ENCODE results near the gene OR4D9. TPM values are rescaled to one million over a fixed set of nuclear protein-coding genes. Genes with fewer than 3 reads are reported as not detected.

The OR4D9 gene
- total RNA-seq, 1 experiment from 2014 or later = not detected

DNA sequence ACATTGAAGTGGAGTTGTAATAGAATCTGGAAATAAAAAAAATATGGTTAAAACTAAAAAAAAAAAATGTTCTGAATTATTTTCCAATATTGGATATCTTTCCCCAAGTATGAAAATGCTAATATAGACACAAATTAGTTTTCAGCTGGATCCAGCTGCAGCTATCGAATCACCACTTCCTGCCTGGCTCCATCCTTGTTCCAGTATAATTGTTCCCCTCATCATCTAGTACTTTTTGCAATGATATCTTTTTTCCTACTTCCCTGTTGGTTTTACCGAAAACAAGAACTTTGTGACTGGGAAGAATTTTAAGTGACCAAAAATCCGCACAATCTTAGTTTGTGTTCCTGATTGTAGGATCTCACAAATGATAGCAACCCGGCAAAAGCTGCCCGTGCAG, 9.4 kb downstream of the OR4D9 start:
- Histone ChIP-seq H3K36me3 (ENCODE audit: low read depth, low read length) (no peaks in the 10 kb centered on the region), H3K79me2 (ENCODE audit: low read length) (no peaks in the 10 kb centered on the region), H3F3A (ENCODE audit: low read length, unreplicated experiment) (no peaks in the 10 kb centered on the region), H3K27me3 (ENCODE audit: low read length) (peaks cover 58% of the 10 kb centered on the region), H3K9ac (ENCODE audit: low read length) (no peak overlapping the region), H3K27ac (ENCODE audit: low read length) (no peak overlapping the region), H3K9me2 (replicated peaks; ENCODE audit: low read length) (no peaks in the 10 kb centered on the region), H3K4me1 (ENCODE audit: insufficient read depth, low read length) (no peaks in the 10 kb centered on the region), H2AFZ (ENCODE audit: low read length) (no peak overlapping the region), H3K4me2 (ENCODE audit: low read length) (no peak overlapping the region), H3K4me3 (ENCODE audit: low read length) (no peak overlapping the region), H3K9me3 (ENCODE audit: low read length) (no peaks in the 10 kb centered on the region), H4K20me1 (ENCODE audit: low read length) (no peaks in the 10 kb centered on the region)
- ChIA-PET CTCF (no interaction called here), POLR2A (ENCODE audit: unreplicated experiment) (no interaction called here)
- ATAC-seq (no peak), DNase-seq (no peak)
- intact Hi-C loops (cut with micrococcal nuclease) = no loop called here
- BruUV-seq (replicated peaks) = no TSS peak
- TF ChIP-seq EZH2 (IDR thresholded peaks at IDR 0.05; ENCODE audit: low read length, unreplicated experiment) = no peak

- POLR2A ChIA-PET (ENCODE audit: unreplicated experiment) = no interaction called here
- no peaks in the 10 kb centered on the region for H3F3A ChIP-seq (ENCODE audit: low read length, unreplicated experiment)
- H3K79me2 ChIP-seq (ENCODE audit: low read length) = no peaks in the 10 kb centered on the region
- no peaks in the 10 kb centered on the region for H3K9me2 ChIP-seq (replicated peaks; ENCODE audit: low read length)
- no peaks in the 10 kb centered on the region for H4K20me1 ChIP-seq (ENCODE audit: low read length)
- H3K27ac ChIP-seq (ENCODE audit: low read length) = no peak overlapping the region
- H3K9me3 ChIP-seq (ENCODE audit: low read length) = no peaks in the 10 kb centered on the region
- H3K36me3 ChIP-seq (ENCODE audit: low read depth, low read length) = no peaks in the 10 kb centered on the region
- intact Hi-C loops (cut with micrococcal nuclease) = no loop called here
- H3K9ac ChIP-seq (ENCODE audit: low read length) = no peak overlapping the region
- no TSS peak for BruUV-seq (replicated peaks)
- peak; percentile 17 for DNase-seq
- H3K4me3 ChIP-seq (ENCODE audit: low read length) = no peak overlapping the region
- H3K27me3 ChIP-seq (ENCODE audit: low read length) = peaks cover 48% of the 10 kb centered on the region
- H3K4me1 ChIP-seq (ENCODE audit: insufficient read depth, low read length) = no peaks in the 10 kb centered on the region
- no peak overlapping the region for H2AFZ ChIP-seq (ENCODE audit: low read length)
- no peak overlapping the region for H3K4me2 ChIP-seq (ENCODE audit: low read length)
- TF ChIP-seq CTCF (conservative IDR thresholded peaks at IDR 0.05; ENCODE audit: low read depth, low read length) = 0 out of 2 replicates have a peak, but pooled peaks have one; percentile 18
- TF ChIP-seq EZH2 (IDR thresholded peaks at IDR 0.05; ENCODE audit: low read length, unreplicated experiment) = no peak
- no peak for TF ChIP-seq EZH2phosphoT487 (IDR thresholded peaks at IDR 0.05; ENCODE audit: borderline replicate concordance, low read length)
- 0 out of 2 replicates have a peak, but pooled peaks have one; percentile 35 for ATAC-seq
- CTCF ChIA-PET = no interaction called here
Measured at GRCh38 chr11:59523541-59523940, 12.2 kb downstream of the OR4D9 start.

DNA sequence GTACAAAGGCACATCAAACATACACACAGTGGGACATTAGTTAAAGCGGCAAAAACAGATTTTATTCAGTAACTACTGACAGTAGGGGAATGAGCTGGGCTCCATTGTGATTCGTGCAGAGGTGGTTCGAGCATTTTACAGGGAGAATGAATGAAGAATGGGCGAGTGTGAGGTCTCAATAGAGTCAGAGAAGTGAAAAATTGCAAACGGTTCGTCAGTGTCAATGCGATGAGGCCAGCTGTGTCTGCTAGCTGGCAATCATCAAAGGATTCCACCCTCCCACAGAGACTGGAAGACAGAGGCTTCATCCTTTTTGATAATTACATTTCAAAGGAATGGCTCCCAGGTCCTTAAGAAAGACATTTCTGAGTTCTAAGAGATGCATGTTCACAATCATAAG, 17.4 kb downstream of the OR4D9 start:
- no TSS peak for BruUV-seq (replicated peaks)
- ATAC-seq (no peak), DNase-seq (no peak)
- Histone ChIP-seq H3K27me3 (ENCODE audit: low read length) (peaks cover 23% of the 10 kb centered on the region), H3K9ac (ENCODE audit: low read length) (no peak overlapping the region), H3K79me2 (ENCODE audit: low read length) (no peaks in the 10 kb centered on the region), H2AFZ (ENCODE audit: low read length) (no peak overlapping the region), H3K9me3 (ENCODE audit: low read length) (no peaks in the 10 kb centered on the region), H3F3A (ENCODE audit: low read length, unreplicated experiment) (no peaks in the 10 kb centered on the region), H3K27ac (ENCODE audit: low read length) (no peak overlapping the region), H3K4me3 (ENCODE audit: low read length) (no peak overlapping the region), H3K4me2 (ENCODE audit: low read length) (no peak overlapping the region), H3K9me2 (replicated peaks; ENCODE audit: low read length) (no peaks in the 10 kb centered on the region), H3K4me1 (ENCODE audit: insufficient read depth, low read length) (no peaks in the 10 kb centered on the region), H3K36me3 (ENCODE audit: low read depth, low read length) (no peaks in the 10 kb centered on the region), H4K20me1 (ENCODE audit: low read length) (no peaks in the 10 kb centered on the region)
- TF ChIP-seq EZH2phosphoT487 (IDR thresholded peaks at IDR 0.05; ENCODE audit: borderline replicate concordance, low read length) = no peak
- no peak for TF ChIP-seq EZH2 (IDR thresholded peaks at IDR 0.05; ENCODE audit: low read length, unreplicated experiment)
- TF ChIP-seq CTCF (conservative IDR thresholded peaks at IDR 0.05; ENCODE audit: low read depth, low read length) = no peak
- CTCF ChIA-PET = no interaction called here
- intact Hi-C loops (cut with micrococcal nuclease) = no loop called here
- POLR2A ChIA-PET (ENCODE audit: unreplicated experiment) = no interaction called here

All from PC-3 (cell line).